Breast epithelium (tissue), 4 donors: ENCODE measurements around the gene KLF7. TPM values are rescaled to one million over a fixed set of nuclear protein-coding genes. Genes with fewer than 3 reads are reported as not detected.
"Not testable (repeated sequence)": the region's sequence is repeated elsewhere in the genome, so short reads cannot be mapped to it uniquely, and the experiment has no call there.

Source experiments
- DNase-seq, 2 donors: peaks; one replicate each; pipeline ENCODE4 v3.0.0-alpha.2; 2019; ENCODE audit warnings: low spot score in 2 of 2
- H3K27ac ChIP-seq, 2 donors: fragments of 200-600 bp; sonication (generic) in 1 of 2; one replicate each; pipeline ENCODE4 v1.5.1; 2016 to 2019; ENCODE audit warnings: mild to moderate bottlenecking in 1 of 2
- H3K27me3 ChIP-seq, 2 donors: fragments of 200-600 bp; sonication (generic) in 1 of 2; one replicate each; pipeline versions ENCODE4 v1.5.1 to v1.6.0; 2017 to 2019; ENCODE audit warnings: control low read depth in 1 of 2, mild to moderate bottlenecking in 1 of 2
- H3K36me3 ChIP-seq: fragments of 200-600 bp; one replicate; pipeline ENCODE4 v1.5.1; 2019
- H3K4me1 ChIP-seq, 2 donors: fragments of 200-600 bp; sonication (generic); one replicate each; pipeline ENCODE4 v1.5.1; 2016 to 2019; ENCODE audit warnings: control low read depth in 1 of 2
- H3K4me3 ChIP-seq, 3 donors: fragments of 200-600 bp; sonication (generic); 1 replicate in 2 of 3; 2 replicates in 1 of 3; pipeline ENCODE4 v1.5.1; 2016 to 2019; ENCODE audit warnings: mild to moderate bottlenecking in 3 of 3, moderate library complexity in 2 of 3
- H3K9me3 ChIP-seq, 2 donors: fragments of 200-600 bp; sonication (generic) in 1 of 2; one replicate each; pipeline ENCODE4 v1.5.1; 2016 to 2019; ENCODE audit warnings: control low read depth in 1 of 2
- POLR2A ChIP-seq: fragments of 450-650 bp; IDR thresholded peaks from one replicate; pipeline ENCODE4 v1.6.1; 2016; ENCODE audit warnings: antibody characterized with exemption, mild to moderate bottlenecking, moderate library complexity
- POLR2AphosphoS5 ChIP-seq, 3 donors: sonication (generic); formaldehyde crosslinking; IDR thresholded peaks; one replicate each; pipeline ENCODE4 v1.6.1; 2017; ENCODE audit warnings: antibody characterized with exemption in 3 of 3
- intact Hi-C: fragments of 100-400 bp; cut with DNase I; formaldehyde crosslinking; loops from one replicate; pipeline ENCODE4 v1.15.1; 2023; ENCODE audit warnings: low total_unique reads
- total RNA-seq, 3 donors: library from RNA; depleted of rRNA; stranded (reverse); fragments of >200 nt; gene quantifications; one replicate each; pipeline ENCODE4 v1.1.0, GENCODE V29; 2016
- TF ChIP-seq, protein P1 (sequence below), 3 donors: fragments of 450-650 bp; IDR thresholded peaks; one replicate each; pipeline ENCODE4 v1.5.1; 2016 to 2017; ENCODE audit warnings: antibody characterized with exemption in 3 of 3, mild to moderate bottlenecking in 3 of 3, moderate library complexity in 3 of 3

Gene KLF7
- total RNA-seq, 3 donors from 2014 or later = 21.0 to 40.7 (median 37.3) TPM

GRCh38 chr2:207040696-207041095 lies 125.1 kb downstream of the KLF7 start:
- intact Hi-C loops = no loop called here
- TF ChIP-seq POLR2AphosphoS5 (IDR thresholded peaks at IDR 0.05) (no peak), POLR2A (no peak)
- TF ChIP-seq, protein P1, sequence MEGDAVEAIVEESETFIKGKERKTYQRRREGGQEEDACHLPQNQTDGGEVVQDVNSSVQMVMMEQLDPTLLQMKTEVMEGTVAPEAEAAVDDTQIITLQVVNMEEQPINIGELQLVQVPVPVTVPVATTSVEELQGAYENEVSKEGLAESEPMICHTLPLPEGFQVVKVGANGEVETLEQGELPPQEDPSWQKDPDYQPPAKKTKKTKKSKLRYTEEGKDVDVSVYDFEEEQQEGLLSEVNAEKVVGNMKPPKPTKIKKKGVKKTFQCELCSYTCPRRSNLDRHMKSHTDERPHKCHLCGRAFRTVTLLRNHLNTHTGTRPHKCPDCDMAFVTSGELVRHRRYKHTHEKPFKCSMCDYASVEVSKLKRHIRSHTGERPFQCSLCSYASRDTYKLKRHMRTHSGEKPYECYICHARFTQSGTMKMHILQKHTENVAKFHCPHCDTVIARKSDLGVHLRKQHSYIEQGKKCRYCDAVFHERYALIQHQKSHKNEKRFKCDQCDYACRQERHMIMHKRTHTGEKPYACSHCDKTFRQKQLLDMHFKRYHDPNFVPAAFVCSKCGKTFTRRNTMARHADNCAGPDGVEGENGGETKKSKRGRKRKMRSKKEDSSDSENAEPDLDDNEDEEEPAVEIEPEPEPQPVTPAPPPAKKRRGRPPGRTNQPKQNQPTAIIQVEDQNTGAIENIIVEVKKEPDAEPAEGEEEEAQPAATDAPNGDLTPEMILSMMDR (IDR thresholded peaks at IDR 0.05) = no peak
- Histone ChIP-seq H3K27ac (peak overlapping the region in 1 of 2 donors; percentile 52), H3K36me3 (no peaks in the 10 kb centered on the region), H3K4me1 (no peaks in the 10 kb centered on the region), H3K9me3 (no peaks in the 10 kb centered on the region), H3K27me3 (no peaks in the 10 kb centered on the region), H3K4me3 (peak overlapping the region in 1 of 3 donors; percentile 51)
- no peak for DNase-seq

DNA sequence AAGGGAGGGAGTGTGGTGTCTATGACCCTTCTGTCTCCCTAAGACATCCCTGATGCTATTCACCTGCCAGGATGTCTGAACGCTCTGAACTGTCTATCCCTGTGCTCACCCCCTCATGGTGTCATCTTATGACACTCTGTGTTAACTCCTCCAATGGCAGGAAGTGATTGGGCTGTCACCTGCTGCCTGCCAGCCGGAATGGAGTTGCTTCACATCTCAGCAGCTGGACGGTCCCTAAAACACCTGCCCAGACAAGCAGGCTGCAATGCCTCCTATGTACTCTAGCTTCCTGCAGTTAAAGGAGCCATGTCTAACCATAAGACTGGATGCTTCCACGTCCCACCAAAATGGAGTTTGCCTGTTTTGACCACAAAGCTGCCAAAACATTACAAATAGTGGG lies 126.5 kb downstream of the KLF7 start:
- DNase-seq = no peak
- no peaks in the 10 kb centered on the region for H3K9me3 ChIP-seq
- no peak overlapping the region for H3K4me3 ChIP-seq
- no peaks in the 10 kb centered on the region for H3K4me1 ChIP-seq
- TF ChIP-seq POLR2AphosphoS5 (IDR thresholded peaks at IDR 0.05) = no peak
- TF ChIP-seq POLR2A = no peak
- TF ChIP-seq, protein P1 (IDR thresholded peaks at IDR 0.05) = no peak
- no peaks in the 10 kb centered on the region for H3K27me3 ChIP-seq
- no peaks in the 10 kb centered on the region for H3K36me3 ChIP-seq
- intact Hi-C loops = no loop called here
- H3K27ac ChIP-seq = no peak overlapping the region

DNA sequence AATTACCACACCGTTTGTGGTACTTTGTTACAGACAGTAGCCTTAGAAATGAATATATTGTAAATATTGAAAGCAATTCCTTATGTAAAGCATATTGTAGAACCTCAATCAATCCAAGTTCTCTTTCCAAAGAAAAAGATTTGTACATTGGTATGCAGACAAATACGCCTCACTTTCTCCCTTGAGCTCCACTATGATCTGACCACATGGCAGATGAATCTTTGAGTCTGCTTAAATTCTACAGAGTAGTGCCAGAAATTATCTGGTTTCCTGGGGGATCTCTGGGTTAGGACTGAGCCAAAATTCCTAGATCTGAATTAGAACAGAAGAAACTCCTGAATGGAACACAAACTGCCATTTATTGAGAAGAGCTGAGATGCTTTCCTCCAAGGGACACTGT lies 127.4 kb downstream of the KLF7 start:
- Histone ChIP-seq H3K4me3 (no peak overlapping the region), H3K27me3 (no peaks in the 10 kb centered on the region), H3K36me3 (no peaks in the 10 kb centered on the region), H3K9me3 (peaks cover 0 to 6% of the 10 kb centered on the region in 2 donors), H3K27ac (no peak overlapping the region), H3K4me1 (no peaks in the 10 kb centered on the region)
- TF ChIP-seq POLR2A = no peak
- no peak for TF ChIP-seq POLR2AphosphoS5 (IDR thresholded peaks at IDR 0.05)
- TF ChIP-seq, protein P1 (IDR thresholded peaks at IDR 0.05) = no peak
- DNase-seq = no peak
- intact Hi-C loops = no loop called here

DNA sequence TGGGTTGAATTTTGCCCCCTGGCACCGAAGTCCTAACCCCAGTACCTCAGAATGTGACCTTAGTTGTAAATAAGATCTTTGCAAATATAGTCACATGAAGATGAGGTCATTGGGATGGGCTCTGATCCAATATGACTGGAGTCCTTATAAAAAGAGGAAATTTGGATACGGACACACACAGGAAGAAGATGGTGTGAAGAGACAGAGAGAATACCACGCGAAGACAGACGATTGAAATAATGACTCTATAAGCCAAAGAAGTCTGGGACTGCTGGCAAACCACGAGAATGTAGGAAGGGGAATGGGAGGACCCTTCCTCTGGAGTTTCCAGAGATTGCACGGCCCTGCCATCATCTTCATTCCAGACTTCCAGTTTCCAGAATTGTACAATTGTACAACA lies 127.9 kb downstream of the KLF7 start:
- intact Hi-C loops = no loop called here
- no peak overlapping the region for H3K27ac ChIP-seq
- TF ChIP-seq POLR2A (no peak), POLR2AphosphoS5 (IDR thresholded peaks at IDR 0.05) (no peak)
- TF ChIP-seq, protein P1 (IDR thresholded peaks at IDR 0.05) = no peak
- H3K4me1 ChIP-seq = no peaks in the 10 kb centered on the region
- no peaks in the 10 kb centered on the region for H3K27me3 ChIP-seq
- DNase-seq = no peak
- H3K9me3 ChIP-seq = peaks cover 0 to 9% of the 10 kb centered on the region in 2 donors
- no peaks in the 10 kb centered on the region for H3K36me3 ChIP-seq
- H3K4me3 ChIP-seq = no peak overlapping the region

DNA sequence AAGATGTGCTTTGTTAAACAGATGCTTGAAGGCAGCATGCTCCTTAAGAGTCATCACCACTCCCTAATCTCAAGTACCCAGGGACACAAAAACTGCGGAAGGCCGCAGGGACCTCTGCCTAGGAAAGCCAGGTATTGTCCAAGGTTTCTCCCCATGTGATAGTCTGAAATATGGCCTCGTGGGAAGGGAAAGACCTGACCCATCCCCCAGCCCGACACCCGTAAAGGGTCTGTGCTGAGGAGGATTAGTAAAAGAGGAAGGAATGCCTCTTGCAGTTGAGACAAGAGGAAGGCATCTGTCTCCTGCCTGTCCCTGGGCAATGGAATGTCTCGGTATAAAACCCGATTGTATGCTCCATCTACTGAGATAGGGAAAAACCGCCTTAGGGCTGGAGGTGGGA lies 128.7 kb downstream of the KLF7 start:
- H3K36me3 ChIP-seq, H3K4me3 ChIP-seq, intact Hi-C loops, DNase-seq, H3K4me1 ChIP-seq, H3K9me3 ChIP-seq, H3K27me3 ChIP-seq, H3K27ac ChIP-seq: not testable (repeated sequence)

DNA sequence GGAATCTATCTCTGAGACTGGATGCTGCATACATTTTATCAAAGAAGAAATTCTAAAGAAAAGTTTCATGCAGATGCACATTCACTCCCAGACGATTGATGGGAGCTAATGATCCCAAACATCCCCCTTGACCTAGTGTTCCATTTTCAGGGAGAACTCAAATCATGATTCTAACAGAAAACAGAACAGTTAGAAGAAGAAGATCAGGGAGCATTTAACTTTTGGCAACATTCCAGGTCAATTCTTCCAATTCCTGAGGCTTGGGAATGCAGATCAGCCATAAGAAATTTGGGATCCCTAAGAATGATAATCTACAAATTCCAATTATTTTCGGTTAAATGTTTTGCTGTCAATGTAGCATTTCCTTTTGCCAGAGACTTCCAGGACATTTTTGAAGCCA lies 129.9 kb downstream of the KLF7 start:
- no peaks in the 10 kb centered on the region for H3K36me3 ChIP-seq
- TF ChIP-seq POLR2AphosphoS5 (IDR thresholded peaks at IDR 0.05) (no peak), POLR2A (no peak)
- TF ChIP-seq, protein P1 (IDR thresholded peaks at IDR 0.05) = no peak
- no peaks in the 10 kb centered on the region for H3K27me3 ChIP-seq
- H3K4me1 ChIP-seq = no peaks in the 10 kb centered on the region
- H3K27ac ChIP-seq = no peak overlapping the region
- peaks cover 0 to 9% of the 10 kb centered on the region in 2 donors for H3K9me3 ChIP-seq
- intact Hi-C loops = no loop called here
- no peak overlapping the region for H3K4me3 ChIP-seq
- no peak for DNase-seq
